Activated CD8-positive, alpha-beta memory T cell treated with anti-CD3 and anti-CD28 coated beads, Interleukin-2, amount 50 U/mL, for 48 hours (primary cell): ENCODE measurements around the gene FASTKD3.

Experiments
- DNase-seq: peaks from one replicate; pipeline ENCODE4 v3.0.0-alpha.2; 2020

The FASTKD3 gene

GRCh38 chr5:7877851-7878250 lies 9.0 kb upstream of the FASTKD3 start:
- no peak for DNase-seq

DNA sequence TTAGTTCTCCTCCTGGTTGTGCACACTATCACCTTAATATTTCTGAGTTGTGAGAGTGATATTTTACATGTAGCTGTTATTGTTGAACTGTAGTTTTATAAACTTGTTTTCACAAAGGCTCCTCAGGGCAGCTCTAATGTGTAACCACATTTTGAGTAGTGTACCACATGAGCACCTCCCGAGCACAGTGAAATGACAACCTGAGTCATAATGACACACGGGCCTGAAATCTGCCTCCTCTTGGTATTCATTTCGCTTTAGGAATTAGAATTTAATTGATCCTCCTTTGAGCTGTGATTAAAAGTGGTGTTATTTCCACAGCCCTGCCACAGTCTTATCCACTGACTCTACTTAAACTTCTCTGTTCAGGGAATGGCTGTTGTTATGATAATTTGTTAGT lies 8.0 kb upstream of the FASTKD3 start:
- DNase-seq, result no peak

- DNase-seq, result no peak
These were observed 6.3 kb upstream of the FASTKD3 start for GRCh38 chr5:7875151-7875550.

- DNase-seq, result no peak
These were observed 5.8 kb upstream of the FASTKD3 start for GRCh38 chr5:7874639-7875038.

DNA sequence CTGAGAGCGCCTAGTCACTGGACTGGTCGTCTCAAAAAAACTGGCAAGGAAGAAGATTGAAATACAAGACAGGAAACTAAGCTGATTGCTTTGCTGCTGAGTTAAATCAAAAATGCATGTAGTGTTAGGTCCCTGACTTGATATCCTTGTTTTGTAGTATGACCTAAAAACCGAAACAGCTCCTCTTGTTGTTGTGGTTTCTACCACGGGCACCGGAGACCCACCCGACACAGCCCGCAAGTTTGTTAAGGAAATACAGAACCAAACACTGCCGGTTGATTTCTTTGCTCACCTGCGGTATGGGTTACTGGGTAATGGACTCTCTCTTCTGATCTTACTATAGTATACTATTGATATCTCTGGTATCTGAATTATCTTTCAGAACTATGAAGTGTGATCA lies 4.4 kb upstream of the FASTKD3 start:
- no peak for DNase-seq

DNA sequence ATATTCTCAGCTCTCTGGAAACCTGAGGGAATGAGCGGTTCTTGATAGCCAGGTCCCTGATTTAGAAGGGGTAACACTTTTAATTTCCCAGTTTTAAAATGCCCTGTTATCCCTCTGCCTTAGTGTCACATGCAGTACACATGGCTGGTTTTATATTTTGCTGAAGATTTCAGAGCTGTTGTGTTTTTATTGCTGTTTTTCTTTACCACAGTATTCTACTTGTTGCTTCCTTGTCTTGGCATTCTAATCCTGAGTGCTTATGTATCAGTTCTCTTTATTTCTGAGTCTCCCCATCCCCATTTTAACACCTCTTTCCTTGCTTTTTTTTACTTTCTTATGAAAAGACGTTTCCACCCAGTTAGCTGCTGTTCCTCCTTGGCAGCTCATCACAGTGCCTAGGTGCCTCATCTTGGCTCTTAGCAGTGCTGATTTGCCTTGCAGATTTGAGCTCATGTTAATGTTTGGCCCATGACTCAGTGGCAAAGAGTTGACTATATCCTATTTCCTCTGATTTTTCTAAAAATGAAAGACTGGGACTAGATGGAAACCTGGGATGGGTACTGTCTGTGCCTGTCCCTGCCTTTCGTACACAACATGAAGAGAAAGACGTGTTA lies 3.8 kb upstream of the FASTKD3 start:
- no peak for DNase-seq

DNA sequence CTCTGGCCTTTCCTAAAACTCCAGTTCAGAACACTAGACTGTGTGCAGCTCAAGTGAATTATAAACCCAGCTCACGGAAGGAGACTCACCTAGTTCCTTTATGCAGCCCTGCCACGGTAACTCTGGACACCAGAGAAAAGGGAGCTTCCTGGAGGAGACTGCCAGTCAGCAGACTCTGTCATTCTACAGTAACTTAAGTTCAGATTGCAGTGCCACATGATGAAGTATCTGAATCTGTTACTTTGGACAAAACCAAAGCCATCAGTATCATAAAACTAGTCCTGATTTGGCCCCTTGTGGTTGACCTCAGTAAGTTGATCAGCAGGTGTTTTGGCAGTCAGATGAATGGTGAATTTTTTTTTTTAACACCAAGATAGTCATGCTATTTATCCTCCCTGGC lies 2.8 kb upstream of the FASTKD3 start:
- no peak for DNase-seq

GRCh38 chr5:7869474-7870136 lies 774 bp upstream of the FASTKD3 start:
- peak; percentile 70 for DNase-seq

- no peak for DNase-seq
These were observed 431 bp downstream of the FASTKD3 start for GRCh38 chr5:7868427-7868772.

- DNase-seq, result no peak
These were observed 1.6 kb downstream of the FASTKD3 start for GRCh38 chr5:7867260-7867659.

DNA sequence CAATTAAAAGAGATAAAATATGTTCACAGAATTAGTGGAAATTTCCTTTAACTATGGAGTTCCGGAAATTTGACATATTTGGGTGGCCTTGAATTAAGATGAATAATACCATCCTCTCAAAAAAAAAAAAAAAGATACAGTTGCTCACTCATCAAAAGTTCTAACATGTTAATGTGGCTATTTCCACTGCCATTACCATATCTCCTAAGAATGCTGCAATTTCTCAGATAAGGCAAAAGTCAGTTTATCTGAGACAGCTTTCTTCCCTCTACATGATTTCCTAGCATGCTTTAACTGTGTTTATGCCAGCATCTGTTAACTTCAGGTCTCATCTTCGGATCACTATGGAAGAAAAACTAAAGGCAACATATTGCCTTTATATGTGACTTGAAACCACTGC lies 2.6 kb downstream of the FASTKD3 start:
- DNase-seq, result no peak

DNA sequence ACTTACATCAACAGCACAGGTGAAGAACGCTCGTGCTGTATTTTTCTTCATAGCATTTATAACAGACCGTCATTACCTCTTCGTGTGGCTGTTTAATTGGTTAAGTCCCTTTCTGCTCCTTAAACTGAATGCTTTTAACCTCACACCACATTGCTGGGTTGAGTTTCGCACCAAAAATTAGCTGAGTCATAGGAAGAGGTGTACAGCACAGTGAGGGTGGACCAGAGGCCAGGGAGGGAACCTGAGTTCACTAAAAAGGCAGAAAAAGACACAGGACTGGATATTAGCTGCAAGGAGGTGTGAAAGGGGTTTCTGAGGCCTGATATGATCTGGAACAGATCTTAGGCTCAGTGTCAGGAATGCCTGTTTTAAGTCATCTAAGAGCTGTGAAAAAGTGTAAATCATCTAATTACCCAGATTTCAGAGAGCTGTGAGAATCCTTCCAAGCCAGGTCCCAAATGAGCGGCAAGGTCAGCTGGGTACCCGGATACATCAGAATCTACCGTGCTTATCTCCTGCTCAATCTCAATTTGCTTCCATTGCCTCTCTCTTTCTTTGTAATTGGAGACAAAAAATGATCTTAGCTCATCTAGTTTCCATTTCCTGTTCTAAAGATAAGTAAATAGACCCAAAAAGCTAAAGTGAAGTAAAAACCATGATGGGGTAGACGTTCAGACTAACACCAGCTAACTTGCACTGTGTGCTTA lies 10.8 kb downstream of the FASTKD3 start:
- DNase-seq, result no peak

- DNase-seq, result no peak
These were observed 11.5 kb downstream of the FASTKD3 start for GRCh38 chr5:7857361-7857760.

DNA sequence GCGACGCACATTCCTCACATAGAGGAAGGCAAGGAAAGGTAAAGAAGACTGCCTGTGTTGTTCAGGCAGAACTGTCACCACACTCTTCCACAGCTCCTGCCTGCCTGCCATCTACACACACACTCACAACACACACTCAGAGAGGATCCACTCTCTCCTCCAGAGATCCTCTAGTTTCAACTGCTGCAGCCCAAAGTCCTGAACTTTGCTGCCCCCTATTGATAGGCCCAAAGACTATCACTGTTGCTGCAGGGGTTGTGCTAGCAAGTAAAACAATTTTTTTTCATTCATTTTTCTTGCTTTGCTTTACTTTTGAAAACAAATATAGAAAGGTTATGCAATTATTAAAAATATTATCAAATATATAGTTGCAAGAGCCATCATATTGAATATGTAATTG lies 12.0 kb downstream of the FASTKD3 start:
- DNase-seq, result no peak

DNA sequence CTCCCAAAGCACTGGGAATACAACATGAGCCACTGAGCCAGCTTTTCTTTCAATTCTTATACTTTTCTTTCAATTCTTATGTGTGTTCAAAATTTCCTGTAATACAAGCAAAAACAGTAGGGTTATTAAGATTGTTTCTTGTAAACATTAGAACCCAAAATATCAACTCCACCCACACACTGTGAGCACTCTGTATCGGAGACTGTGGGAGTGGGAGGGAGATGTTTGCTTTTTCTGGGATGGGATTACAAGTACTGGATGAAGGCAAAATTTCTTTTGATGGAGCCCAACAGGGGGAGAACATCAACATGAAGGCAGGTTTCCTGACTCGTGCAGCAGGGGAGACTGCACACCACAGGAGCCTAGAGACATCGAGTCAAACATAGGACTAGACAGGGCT lies 13.2 kb downstream of the FASTKD3 start:
- DNase-seq, result no peak

GRCh38 chr5:7852988-7853387 lies 15.8 kb downstream of the FASTKD3 start:
- DNase-seq, result no peak

DNA sequence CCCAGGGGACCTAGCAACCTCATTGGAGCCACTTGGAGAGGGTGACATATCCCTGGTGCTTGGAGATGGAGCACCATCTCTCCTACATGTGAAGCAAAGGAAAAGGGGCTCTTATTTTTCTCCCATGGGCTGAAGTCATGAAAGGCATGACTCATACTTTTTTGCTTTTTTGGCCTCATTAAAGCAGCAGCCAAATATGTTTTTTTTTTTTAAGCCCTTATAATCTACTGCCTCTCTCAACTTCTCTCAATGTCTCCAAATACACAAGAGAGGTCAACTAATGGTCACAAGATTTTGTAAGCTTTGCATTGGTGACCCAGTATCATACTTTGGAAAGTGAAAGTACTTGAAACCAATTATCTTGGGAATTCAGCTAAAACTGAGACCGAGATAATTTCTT lies 16.3 kb downstream of the FASTKD3 start:
- no peak for DNase-seq

DNA sequence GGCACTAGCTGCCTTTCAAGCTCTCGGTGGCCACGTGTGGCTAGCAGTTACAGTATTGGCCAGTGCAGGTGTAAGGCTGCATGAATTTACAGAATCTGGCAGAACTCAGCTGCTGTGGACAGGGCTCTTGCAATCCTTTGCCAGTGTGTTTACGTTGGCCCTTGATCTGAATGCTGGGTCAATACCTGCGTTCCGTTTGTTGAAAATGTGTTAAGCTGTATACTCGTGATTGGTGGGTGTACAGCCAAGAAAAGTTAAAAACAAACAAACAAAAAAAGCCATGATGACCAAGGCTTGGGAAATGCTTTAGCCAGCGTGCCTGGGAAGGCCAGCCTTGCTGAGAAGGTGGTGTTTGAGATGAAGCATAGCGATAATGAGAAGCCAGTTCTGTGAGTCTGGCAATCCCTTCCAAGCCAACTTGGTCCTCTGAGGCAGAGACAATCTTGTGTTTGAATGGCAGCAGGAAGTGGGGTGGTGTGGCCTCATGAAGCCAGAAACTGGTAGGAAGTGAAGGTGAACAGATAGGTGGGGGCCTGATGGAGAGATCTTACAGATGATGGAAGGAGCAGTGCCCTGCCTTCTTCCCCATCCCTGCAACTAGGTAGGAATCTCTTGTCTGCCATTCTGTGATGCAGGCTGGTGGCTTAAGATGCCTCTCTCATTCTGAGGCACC lies 17.1 kb downstream of the FASTKD3 start:
- no peak for DNase-seq

DNA sequence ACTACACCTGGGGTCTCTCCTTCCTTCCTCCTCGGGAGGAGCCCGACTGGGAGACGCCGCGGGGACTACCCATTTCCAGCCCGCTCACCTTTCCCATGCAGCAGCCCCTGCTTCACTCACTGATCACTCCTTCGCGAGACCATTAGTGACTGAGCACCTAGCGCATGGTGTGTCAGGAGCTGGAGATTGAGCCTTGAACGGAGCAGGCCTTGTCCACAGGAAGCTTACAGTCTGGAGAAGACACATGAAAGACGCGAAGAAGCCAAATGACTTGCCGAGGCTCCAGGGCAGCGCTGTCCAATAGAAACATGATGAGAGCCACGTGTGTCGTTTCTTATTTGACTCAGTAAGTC lies 17.6 kb downstream of the FASTKD3 start:
- no peak for DNase-seq

DNA sequence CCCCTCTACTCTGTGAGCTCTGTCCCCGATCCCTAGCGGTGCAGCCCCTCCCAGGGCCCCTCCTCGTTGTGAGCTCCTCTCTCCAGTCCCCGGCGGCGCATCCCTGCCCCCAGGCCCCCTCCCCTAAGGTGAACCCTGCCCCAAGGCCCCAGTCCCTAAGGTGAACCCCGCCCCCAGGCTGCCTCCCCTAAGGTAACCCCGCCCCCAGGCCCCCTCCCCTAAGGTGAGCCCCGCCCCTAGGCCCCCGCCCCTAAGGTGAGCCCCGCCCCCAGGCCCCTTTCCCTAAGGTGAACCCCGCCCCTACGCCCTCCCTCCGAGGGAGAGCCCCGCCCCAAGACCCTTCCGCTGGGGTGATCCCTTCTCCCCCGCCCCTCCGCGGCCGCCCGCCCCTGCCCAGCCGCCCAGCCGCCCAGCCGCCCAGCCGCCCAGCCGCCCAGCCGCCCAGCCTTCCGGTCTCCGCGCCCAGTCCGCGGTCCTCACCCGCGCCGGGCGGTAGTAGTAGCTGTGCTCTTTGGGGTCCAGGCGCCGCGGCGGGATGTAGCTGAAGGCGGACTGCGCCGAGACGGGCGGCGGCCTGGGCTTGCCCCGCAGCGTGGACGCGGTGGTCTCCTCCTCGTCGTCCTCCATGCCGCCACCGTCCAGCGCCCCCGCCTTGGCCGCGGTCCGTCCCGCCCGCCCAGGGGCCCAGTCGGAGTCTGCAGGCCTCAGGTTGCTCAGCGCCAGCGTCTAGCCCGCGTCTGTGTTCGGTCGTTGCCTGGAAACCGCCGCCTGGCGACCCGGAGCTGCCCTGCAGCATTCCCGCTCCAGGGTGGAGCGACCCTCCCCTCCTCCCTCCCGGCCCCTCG lies 18.2 kb downstream of the FASTKD3 start, which contains the start of gene CFAP90:
TSS of gene CFAP90 (minus strand) at position 739 of the 845 bp plus-strand sequence. CDS start at position 627, 112 bp downstream.
- DNase-seq, result no peak

DNA sequence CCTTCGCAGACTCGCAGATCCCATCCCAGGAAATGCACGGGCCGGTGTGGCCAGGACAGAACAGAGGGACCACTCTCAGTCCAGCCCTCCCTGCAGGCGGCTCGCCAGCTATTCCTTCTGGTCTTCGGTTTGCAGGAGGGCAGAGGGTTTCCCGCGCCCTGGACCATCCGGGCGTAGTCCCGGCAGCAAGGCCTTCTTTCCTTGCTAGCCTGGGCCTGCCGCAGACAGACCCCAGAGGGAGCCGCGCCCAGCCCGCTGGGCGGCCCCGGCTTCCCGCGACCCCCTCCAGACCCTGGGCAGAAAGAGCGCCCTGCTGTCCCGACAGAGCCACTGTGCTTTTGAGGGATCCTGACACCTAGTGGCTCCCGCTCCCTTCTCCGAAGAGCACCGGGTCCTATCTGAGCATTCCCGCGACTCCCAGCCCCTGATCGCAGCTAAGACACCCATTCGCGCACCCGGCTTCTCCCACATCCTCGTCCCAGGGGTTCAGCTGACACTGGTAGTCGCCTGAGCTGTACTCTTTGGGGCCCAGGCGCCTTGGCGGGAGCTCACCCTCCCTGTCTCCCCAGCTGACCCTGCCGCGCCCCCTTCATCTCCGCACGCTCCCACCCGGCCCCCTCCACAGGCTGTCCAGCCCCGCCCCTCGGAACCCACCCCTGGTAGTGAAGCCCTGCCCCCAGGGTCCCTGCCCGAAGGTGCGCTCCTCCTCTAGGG lies 19.0 kb downstream of the FASTKD3 start:
- DNase-seq, result no peak

GRCh38 chr5:7848296-7848695 lies 20.5 kb downstream of the FASTKD3 start:
- no peak for DNase-seq
